ENCODE results near the gene LIN7B.
"Not testable (repeated sequence)": the region's sequence is repeated elsewhere in the genome, so short reads cannot be mapped to it uniquely, and the experiment has no call there.

LIN7B gene

DNA sequence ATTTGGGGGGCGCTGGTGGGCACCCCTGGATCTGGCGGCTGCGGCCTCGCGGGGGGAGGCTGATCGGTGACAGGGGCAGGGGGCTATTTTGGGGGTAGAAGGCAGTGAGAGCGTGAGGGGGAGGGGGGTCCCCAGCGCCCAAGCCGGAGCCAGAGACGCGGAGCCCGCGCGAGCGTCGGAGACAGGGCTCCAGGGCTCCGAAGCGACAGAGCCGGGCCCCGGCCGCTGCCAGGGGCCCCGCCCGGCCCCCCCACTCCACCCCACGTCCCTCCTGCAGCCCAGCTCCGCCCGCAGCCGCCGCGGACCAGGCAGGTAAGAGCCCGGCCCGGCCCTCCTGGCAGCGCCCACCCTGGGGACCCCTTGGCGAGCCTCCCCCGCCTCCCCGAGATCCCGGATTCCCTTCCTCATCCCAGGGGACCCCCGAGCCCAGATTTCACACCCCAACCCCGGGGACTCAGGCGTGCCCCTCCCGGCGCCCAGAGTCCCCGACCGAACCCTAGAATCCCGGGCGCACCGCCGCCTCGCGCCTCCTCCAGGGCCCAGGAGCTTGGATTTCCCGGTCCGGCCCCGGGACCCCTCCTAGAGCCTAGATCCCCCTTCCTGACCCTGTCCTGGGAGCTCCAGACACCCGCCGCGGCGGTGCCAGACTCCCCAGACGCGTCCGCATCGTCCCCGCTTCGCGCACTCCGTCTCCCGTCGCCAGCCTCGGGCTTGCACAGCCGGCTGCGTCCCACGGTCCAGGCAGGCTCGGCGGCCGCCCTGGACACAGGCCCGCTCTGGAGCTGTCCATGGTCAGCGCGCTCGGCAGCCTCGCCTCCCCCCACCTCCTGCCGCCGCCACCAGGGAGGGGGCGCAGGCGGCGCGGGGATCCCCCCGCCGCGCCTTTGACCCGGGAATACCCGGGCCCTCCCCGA lies 5.5 kb downstream of the LIN7B start, which contains the start of gene PPFIA3:
Gene PPFIA3, plus strand, starts transcription at position 134 of the 914 bp plus-strand sequence. CDS start 8,330 bp downstream, outside the sequence.
- peak; percentile 69 for DNase-seq

DNA sequence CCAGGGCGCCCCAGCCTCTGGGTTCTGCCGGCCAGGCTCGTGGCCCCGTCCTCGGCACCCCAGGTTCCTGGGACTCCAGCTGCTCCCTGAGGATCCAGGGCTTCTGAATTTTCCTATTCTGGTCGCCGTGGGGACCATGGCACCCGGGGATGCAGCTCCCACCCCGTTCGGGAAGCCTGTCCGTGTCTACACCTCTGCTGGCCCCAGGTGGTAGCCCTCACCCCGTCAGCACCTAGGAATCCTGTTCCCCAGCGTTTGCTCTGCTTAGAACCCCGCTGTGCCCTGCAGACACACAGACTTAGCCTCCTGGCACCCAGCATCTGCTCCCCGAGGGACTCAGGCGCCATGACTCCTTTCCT lies 6.1 kb downstream of the LIN7B start:
- DNase-seq, result peak; percentile 44

DNA sequence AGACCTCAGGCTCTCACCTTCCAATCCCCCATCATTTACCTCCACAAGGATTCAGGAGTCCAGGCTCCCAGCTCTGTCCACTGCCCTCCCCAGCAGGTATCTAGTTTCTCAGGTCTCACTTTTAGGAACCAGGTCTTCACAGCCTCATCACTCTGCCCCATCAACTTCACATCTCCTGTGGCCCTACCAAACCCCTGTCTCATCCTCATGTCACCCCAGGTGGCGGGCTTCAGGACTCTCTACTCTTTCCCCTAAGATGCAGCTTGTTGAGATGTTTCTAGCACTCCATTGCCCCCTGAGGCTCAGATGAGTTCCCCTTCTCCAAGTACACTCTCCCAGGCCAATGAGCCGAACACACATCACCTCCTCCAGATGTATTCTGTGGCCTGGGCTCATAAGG lies 6.7 kb downstream of the LIN7B start:
- no peak for DNase-seq

GRCh38 chr19:49121841-49122240 lies 7.7 kb downstream of the LIN7B start:
- not testable (repeated sequence) for DNase-seq

- DNase-seq, result not testable (repeated sequence)
Observed at GRCh38 chr19:49123285-49123684, 9.1 kb downstream of the LIN7B start.

DNA sequence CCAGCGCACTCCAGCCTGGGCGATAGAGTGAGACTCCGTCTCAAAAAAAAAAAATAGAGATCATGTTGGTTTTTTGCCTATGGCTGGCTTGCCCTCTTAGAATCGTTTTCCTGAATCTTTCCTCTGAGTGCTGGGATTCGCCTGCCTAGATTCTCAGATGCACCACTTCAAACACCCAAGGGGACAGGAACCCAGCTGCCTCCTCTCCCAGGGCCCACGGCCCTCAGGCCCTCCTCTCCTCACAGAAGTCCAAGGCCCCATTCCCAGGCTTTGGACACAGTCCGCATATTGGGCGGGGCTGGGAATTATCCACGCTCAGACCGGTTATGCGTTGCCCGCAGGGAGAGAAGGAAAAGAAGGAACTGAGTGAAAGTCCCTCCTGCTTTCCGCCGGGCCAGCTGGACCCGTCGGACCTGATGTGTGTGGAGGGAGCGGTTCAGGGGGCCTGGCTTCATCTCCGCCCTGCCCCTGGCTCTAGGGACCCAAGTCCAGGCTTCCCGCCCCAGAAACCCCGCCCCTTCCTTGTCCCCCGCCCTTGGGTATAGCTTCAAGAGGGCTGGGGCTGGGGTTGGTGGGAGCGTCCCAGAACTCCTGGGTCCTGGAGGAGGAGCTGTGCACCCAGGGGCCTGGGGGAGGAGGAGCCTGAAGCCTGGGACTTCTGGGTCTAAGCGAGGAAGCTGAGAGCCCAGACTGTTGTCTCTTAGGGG lies 11.0 kb downstream of the LIN7B start:
- DNase-seq, result peak; percentile 89

DNA sequence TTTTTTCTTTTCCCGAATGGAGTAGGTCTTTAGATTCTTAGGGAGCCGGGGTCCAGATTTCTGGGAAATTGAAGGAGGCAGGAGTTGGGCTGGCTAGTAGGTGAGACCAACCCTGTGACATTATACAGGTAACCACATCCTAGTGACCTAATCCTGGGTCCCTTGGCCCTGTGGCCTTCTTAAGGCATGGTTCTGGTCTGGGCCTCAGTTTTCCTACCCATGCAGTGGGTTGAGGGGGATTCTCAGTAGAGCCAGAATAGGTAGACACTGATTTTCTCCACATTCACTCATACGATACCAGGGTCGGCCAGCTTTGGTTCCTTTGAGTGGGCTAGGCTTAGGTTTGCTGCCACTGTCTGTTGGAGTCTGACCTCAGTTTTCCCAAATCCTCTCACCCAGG lies 12.4 kb downstream of the LIN7B start:
- DNase-seq, result no peak

DNA sequence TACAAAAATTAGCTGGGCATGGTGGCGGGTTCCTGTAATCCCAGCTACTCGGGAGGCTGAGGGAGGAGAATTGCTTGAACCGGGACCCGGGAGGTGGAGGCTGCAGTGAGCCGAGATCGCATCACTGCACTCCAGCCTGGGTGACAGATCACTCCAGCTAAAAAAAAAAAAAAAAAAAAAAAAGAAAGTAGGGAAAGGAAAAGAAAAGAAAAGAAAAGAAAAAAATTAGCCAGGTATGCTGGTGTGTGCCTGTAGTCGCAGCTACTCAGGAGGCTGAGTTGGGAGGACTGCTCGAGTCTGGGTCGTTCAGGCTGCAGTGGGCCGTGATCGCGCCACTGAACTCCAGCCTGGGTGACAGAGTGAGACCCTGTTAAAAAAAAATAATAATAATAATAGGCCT lies 13.1 kb downstream of the LIN7B start:
- DNase-seq, result not testable (repeated sequence)

- DNase-seq, result peak; percentile 98
Observed at GRCh38 chr19:49127674-49128544, 13.7 kb downstream of the LIN7B start.

- DNase-seq, result peak; percentile 64
Observed at GRCh38 chr19:49128545-49129237, 14.5 kb downstream of the LIN7B start.

DNA sequence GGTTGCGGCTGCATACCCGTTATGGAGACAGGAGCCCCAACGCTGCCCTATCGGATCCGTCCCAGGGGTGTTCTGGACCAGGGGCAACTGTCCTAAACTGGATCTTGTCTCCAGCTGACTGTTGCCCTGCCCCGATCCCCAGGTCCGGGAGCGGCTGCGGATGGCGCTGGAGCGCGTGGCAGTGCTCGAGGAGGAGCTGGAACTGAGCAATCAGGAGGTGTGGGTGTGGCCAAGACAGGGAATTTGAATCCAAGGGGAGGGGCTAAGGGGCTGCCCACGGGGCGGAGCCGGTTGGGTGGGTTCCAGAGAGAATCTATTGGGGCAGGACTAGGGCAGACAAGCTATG lies 15.0 kb downstream of the LIN7B start:
- DNase-seq, result peak; percentile 22

GRCh38 chr19:49130325-49130724 lies 16.2 kb downstream of the LIN7B start:
- no peak for DNase-seq

DNA sequence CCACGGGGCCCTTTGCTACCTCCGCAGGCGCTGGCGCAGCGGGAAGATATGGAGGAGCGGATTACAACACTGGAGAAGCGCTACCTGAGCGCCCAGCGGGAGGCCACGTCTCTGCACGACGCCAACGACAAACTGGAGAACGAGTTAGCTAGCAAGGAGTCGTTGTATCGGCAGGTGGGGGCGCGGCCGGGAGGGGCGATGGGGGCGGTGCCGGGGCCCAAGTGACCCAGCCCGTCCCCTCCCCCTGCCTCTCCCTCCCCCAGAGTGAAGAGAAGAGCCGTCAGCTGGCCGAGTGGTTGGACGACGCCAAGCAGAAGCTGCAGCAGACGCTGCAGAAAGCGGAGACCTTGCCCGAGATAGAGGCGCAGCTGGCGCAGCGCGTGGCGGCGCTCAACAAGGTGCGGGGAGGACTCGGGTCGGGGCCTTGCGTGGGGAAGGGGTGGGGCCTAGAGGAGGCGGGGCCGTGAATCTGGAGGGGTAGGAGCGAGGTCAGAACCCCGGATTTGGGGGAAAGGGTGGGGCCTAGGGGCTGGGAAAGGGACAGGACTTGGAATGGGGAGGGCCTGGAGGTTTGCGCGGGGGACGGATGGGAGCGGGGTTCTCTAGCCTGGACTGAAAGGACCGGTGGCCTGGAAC lies 18.9 kb downstream of the LIN7B start:
- DNase-seq, result peak; percentile 78

DNA sequence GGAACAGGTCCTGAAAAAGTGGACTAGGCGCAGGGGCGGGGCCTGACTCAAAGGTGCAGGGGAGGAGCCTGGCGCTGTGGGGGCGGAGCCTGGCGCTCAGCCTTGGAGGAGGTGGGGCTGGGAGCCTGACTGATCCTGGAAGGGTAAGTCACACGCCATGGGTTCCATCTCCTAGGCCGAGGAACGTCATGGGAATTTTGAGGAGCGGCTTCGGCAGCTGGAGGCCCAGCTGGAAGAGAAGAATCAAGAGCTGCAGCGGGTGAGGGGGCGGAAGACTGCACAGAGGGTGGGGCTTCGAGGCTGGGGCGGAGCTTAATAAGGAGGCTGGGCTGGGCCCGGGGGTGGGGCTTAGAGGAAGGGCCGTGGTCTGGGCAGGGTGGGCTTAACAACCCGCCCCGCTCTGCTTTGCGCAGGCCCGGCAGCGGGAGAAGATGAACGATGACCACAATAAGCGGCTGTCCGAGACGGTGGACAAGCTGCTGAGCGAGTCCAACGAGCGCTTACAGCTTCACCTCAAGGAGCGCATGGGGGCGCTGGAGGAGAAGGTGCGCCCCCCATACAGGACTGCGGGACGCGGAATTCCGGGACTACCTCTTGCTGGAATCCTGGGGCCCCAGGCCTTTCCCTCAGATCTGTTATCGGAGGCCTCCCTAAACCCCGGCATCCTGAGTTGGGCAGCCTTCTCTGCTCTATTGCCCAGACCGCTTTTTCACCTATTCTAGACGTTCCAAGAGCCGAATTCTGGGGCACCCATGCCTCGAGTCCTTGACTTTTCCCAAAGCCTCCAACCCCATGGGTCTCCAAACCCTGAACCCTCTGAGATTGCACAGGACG lies 19.7 kb downstream of the LIN7B start:
- peak; percentile 62 for DNase-seq

DNA sequence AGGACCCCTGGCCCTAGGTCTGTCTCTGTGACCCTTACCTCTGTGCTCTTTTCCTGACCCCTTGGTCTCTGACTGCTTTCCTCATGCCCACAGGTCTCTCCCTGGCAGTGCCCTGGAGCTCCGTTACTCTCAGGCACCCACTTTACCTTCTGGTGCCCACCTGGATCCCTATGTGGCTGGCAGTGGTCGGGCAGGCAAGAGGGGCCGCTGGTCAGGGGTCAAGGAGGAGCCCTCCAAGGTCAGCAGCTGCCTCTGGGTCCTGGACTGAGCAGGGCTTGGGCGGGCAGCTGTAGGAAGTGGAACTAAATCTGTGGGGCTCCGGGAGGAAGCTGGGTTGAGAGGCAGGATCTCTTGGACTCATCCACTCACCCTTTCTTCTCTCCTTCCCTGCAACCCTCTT lies 21.5 kb downstream of the LIN7B start:
- no peak for DNase-seq

- no peak for DNase-seq
Observed at GRCh38 chr19:49136771-49137171, 22.6 kb downstream of the LIN7B start.

DNA sequence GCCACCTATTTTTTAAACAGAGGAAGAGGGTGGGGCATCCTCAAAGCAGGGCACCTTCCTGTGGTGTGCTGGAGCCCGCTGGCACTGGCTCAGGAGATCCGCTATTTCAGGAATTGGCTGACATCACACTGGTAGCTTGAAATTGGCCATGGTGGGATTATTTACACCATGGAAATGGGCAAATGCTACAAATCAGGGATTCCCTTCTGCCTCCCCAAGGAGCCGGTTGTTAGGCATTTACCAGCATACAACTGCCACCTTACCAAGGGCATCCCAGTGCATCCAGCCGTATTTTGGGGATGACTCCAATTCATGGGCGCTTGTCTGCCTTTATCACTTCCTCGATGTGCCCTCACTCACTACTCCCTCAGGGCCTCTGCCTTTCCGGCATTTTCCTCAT lies 26.8 kb downstream of the LIN7B start:
- no peak for DNase-seq

DNA sequence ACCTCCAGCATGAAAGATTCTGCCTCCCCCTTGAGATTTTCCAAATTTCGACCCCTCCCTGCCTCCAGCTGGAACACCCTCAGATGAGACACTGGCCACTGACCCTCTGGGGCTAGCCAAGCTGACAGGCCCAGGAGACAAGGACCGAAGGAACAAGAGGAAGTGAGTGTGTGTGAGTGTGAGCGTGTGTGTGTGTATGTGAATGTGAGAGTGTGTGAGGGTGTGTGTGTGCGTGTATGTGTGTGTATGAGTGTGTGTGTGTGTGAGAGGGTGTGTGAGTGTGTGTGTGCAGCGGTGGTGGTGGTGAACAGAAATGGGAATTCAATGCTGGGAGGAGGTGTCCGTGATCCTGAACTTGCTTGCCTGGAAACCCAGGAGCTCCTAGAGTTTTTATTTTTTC lies 27.2 kb downstream of the LIN7B start:
- DNase-seq, result no peak

DNA sequence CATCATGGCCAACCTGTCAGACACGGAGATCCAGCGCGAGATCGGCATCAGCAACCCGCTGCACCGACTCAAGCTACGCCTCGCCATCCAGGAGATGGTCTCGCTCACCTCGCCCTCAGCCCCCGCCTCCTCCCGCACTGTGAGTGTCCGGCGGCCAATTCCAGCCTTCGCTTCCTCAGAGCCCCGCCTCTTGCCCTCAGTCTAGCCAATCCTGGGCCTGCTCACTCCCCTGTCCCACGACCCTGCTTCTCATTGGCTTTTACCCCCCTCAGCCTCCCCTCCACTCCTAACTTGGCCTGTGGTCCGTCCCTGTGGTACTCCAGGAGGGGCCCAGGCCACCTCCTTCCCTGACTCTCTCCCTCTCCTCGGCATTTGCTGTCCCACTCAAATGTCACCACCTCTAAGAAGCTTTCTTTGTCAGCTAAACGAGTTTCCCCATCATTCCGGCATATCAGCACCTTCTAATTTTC lies 28.7 kb downstream of the LIN7B start:
- peak; percentile 90 for DNase-seq

- peak; percentile 93 for DNase-seq
Observed at GRCh38 chr19:49145573-49146407, 31.6 kb downstream of the LIN7B start.
